ENCODE data around the gene SP4. TPM values are rescaled to one million over a fixed set of nuclear protein-coding genes. Genes with fewer than 3 reads are reported as not detected.

SP4 gene
- total and polyA plus RNA-seq, 2 experiments from 2014 or later: 1.4 to 7.5 TPM

DNA sequence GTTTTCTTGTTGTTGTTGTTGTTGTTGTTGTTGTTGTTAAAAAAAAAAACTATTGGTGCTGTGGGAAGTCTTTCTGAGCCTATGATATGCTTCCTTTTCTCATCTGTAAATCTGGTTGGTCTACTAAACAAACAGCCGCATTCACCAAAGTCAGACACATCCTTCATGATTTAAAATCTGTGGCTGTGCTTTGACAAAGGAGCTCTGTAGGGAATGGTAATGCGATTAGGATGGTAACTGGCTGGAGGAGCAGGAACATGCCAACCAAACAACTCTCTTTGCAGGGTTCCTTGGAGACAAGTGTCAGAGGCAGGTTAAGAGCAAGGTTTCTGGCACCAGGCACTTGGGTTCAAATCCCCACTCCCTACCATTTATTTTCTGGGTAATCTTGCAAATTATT lies 14.9 kb upstream of the SP4 start:
- no peak for TF ChIP-seq EZH2phosphoT487 (IDR thresholded peaks at IDR 0.05; ENCODE audit: low read depth, severe bottlenecking, unreplicated experiment)
- H2AFZ ChIP-seq: no peak overlapping the region
- WGBS (ENCODE audit: low lambda C conversion rate, missing lambda C conversion rate): 58% methylated on average over 2 of the region's 2 CpGs

DNA sequence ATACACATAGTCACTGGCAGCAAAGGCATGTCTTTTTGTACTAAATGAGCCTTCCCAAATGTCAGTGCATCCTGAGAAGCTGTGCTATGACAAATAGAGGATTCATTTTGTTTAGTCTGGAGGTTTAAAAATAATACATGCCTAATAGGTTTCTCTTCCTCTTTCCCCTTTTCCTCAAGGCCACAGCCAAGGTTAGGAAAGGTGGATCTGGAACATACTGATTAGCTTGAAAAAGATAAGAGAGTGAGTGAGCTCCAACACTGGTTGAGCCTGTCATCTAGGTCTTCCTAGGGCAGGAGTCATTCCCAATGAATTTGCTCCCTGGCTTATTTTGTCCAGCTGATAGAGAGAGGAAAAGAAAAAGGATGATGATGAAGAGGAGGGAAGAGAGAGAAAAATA lies 14.4 kb upstream of the SP4 start:
- H3K36me3 ChIP-seq (replicated peaks; ENCODE audit: insufficient read depth, low read depth): no peaks in the 10 kb centered on the region
- no peaks in the 10 kb centered on the region for H3K79me2 ChIP-seq
- H2AFZ ChIP-seq: no peak overlapping the region
- H3K27me3 ChIP-seq: peaks cover 5% of the 10 kb centered on the region
- no peaks in the 10 kb centered on the region for H3K9me2 ChIP-seq (replicated peaks; ENCODE audit: insufficient read depth)
- H3K27ac ChIP-seq: no peak overlapping the region
- no peak overlapping the region for H3K4me3 ChIP-seq
- no peak overlapping the region for H3K4me2 ChIP-seq
- no peaks in the 10 kb centered on the region for H4K20me1 ChIP-seq (ENCODE audit: insufficient read depth, poor library complexity, severe bottlenecking)
- H3K4me1 ChIP-seq (ENCODE audit: insufficient read depth): no peaks in the 10 kb centered on the region
- H3K9me3 ChIP-seq (ENCODE audit: low read depth): no peaks in the 10 kb centered on the region
- TF ChIP-seq EZH2phosphoT487 (IDR thresholded peaks at IDR 0.05; ENCODE audit: low read depth, severe bottlenecking, unreplicated experiment): no peak
- no peak for TF ChIP-seq EZH2 (IDR thresholded peaks at IDR 0.05; ENCODE audit: borderline replicate concordance)
- TF ChIP-seq, protein P1, sequence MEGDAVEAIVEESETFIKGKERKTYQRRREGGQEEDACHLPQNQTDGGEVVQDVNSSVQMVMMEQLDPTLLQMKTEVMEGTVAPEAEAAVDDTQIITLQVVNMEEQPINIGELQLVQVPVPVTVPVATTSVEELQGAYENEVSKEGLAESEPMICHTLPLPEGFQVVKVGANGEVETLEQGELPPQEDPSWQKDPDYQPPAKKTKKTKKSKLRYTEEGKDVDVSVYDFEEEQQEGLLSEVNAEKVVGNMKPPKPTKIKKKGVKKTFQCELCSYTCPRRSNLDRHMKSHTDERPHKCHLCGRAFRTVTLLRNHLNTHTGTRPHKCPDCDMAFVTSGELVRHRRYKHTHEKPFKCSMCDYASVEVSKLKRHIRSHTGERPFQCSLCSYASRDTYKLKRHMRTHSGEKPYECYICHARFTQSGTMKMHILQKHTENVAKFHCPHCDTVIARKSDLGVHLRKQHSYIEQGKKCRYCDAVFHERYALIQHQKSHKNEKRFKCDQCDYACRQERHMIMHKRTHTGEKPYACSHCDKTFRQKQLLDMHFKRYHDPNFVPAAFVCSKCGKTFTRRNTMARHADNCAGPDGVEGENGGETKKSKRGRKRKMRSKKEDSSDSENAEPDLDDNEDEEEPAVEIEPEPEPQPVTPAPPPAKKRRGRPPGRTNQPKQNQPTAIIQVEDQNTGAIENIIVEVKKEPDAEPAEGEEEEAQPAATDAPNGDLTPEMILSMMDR (IDR thresholded peaks at IDR 0.05; ENCODE audit: poor library complexity): no peak
- DNase-seq (ENCODE audit: low spot score): no peak

More for the DNA sequence above, 14.9 kb upstream of the SP4 start:
- Histone ChIP-seq H3K4me2 (no peak overlapping the region), H3K4me1 (ENCODE audit: insufficient read depth) (no peaks in the 10 kb centered on the region), H3K27ac (no peak overlapping the region), H3K79me2 (no peaks in the 10 kb centered on the region), H3K27me3 (peaks cover 5% of the 10 kb centered on the region), H3K4me3 (no peak overlapping the region), H3K9me3 (ENCODE audit: low read depth) (no peaks in the 10 kb centered on the region), H3K9me2 (replicated peaks; ENCODE audit: insufficient read depth) (no peaks in the 10 kb centered on the region), H3K36me3 (replicated peaks; ENCODE audit: insufficient read depth, low read depth) (no peaks in the 10 kb centered on the region), H4K20me1 (ENCODE audit: insufficient read depth, poor library complexity, severe bottlenecking) (no peaks in the 10 kb centered on the region)
- DNase-seq (ENCODE audit: low spot score): no peak

DNA sequence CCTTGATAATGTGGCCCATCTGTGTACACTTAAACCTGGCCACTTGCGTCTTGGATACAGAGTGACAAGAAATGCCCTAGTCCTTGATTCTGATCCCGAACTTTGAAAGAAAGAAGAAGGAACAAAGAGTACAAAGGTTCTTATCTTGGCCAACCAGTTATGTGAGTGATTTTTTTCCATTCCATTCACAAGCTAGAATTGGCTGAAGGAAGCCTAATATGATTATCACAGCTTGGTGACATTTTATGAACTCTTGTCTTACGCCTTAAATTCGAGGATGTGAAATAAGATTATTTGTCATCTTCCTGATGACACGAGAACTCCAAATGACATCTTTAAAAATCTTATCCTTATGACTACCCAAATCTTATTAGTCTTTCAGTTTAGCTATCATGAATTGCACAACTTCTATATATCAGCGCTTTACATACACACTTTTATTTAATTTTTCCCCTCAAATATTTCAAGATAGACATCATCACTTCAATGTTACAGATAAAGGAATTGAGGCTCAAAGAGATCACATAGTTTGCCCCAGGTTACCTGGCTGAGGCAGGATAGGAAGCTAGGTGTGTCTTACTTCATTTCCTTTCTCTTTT lies 13.0 kb upstream of the SP4 start:
- H4K20me1 ChIP-seq (ENCODE audit: insufficient read depth, poor library complexity, severe bottlenecking): no peaks in the 10 kb centered on the region
- H3K27ac ChIP-seq: no peak overlapping the region
- peaks cover 5% of the 10 kb centered on the region for H3K27me3 ChIP-seq
- TF ChIP-seq, protein P1 (IDR thresholded peaks at IDR 0.05; ENCODE audit: poor library complexity): no peak
- TF ChIP-seq EZH2phosphoT487 (IDR thresholded peaks at IDR 0.05; ENCODE audit: low read depth, severe bottlenecking, unreplicated experiment) (no peak), EZH2 (IDR thresholded peaks at IDR 0.05; ENCODE audit: borderline replicate concordance) (no peak)
- H3K4me3 ChIP-seq: no peak overlapping the region
- H3K4me2 ChIP-seq: no peak overlapping the region
- no peak overlapping the region for H2AFZ ChIP-seq
- H3K4me1 ChIP-seq (ENCODE audit: insufficient read depth): no peaks in the 10 kb centered on the region
- DNase-seq (ENCODE audit: low spot score): no peak
- H3K9me2 ChIP-seq (replicated peaks; ENCODE audit: insufficient read depth): no peaks in the 10 kb centered on the region
- no peaks in the 10 kb centered on the region for H3K36me3 ChIP-seq (replicated peaks; ENCODE audit: insufficient read depth, low read depth)
- 95% methylated on average over 6 of the region's 6 CpGs for WGBS (ENCODE audit: low lambda C conversion rate, missing lambda C conversion rate)
- H3K79me2 ChIP-seq: no peaks in the 10 kb centered on the region
- no peaks in the 10 kb centered on the region for H3K9me3 ChIP-seq (ENCODE audit: low read depth)

DNA sequence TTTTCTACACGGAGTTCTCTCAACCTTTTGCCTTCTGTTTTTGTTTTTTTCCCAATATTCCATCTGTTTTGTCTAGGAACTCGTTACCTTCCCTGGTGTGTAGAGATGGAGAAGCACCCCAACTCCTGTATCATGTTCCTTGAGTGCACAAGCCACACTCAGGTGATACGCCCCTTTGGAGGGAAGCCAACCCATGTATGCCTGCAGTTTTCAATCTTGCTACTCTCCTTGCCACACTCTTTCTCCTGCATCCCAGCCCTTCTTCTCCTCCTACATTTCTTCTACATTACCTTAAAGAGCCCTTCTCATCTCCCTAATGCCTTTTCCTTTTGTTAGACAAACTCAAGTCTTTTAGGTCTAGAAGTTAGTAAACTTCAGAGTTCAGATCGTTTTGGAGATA lies 10.2 kb upstream of the SP4 start:
- Histone ChIP-seq H3K27ac (no peak overlapping the region), H3K27me3 (no peaks in the 10 kb centered on the region), H3K9me3 (ENCODE audit: low read depth) (no peaks in the 10 kb centered on the region), H3K4me3 (no peak overlapping the region), H3K9me2 (replicated peaks; ENCODE audit: insufficient read depth) (no peaks in the 10 kb centered on the region), H3K4me2 (no peak overlapping the region), H4K20me1 (ENCODE audit: insufficient read depth, poor library complexity, severe bottlenecking) (no peaks in the 10 kb centered on the region), H2AFZ (no peak overlapping the region), H3K79me2 (no peaks in the 10 kb centered on the region), H3K36me3 (replicated peaks; ENCODE audit: insufficient read depth, low read depth) (no peaks in the 10 kb centered on the region), H3K4me1 (ENCODE audit: insufficient read depth) (no peaks in the 10 kb centered on the region)
- 75% methylated on average over 4 of the region's 4 CpGs for WGBS (ENCODE audit: low lambda C conversion rate, missing lambda C conversion rate)
- TF ChIP-seq, protein P1 (IDR thresholded peaks at IDR 0.05; ENCODE audit: poor library complexity): no peak
- TF ChIP-seq EZH2phosphoT487 (IDR thresholded peaks at IDR 0.05; ENCODE audit: low read depth, severe bottlenecking, unreplicated experiment) (no peak), EZH2 (IDR thresholded peaks at IDR 0.05; ENCODE audit: borderline replicate concordance) (no peak)
- no peak for DNase-seq (ENCODE audit: low spot score)
